Gastroesophageal sphincter (tissue), 4 donors: ENCODE measurements around the gene HOXA5. TPM values are rescaled to one million over a fixed set of nuclear protein-coding genes. Genes with fewer than 3 reads are reported as not detected.

Experiments used
- ATAC-seq: fragments of 150-250 bp; one replicate; pipeline ENCODE4 v1.9.1; 2016; ENCODE audit warnings: mild to moderate bottlenecking, moderate library complexity
- H3K27ac ChIP-seq, 4 donors: fragments of 200-600 bp; sonication (generic) in 3 of 4; 1 replicate in 3 of 4; 2 replicates in 1 of 4; pipeline ENCODE4 v1.5.1; 2016 to 2019
- H3K27me3 ChIP-seq: fragments of 200-600 bp; sonication (generic); one replicate; pipeline ENCODE4 v1.5.1; 2019
- H3K36me3 ChIP-seq, 2 donors: fragments of 200-600 bp; sonication (generic); one replicate each; pipeline ENCODE4 v1.5.1; 2019; ENCODE audit warnings: control low read depth in 1 of 2
- H3K4me1 ChIP-seq, 3 donors: fragments of 200-600 bp; sonication (generic); 1 replicate in 2 of 3; 2 replicates in 1 of 3; pipeline ENCODE4 v1.5.1; 2016 to 2019; ENCODE audit warnings: control low read depth in 2 of 3
- H3K4me3 ChIP-seq, 2 donors: fragments of 200-600 bp; sonication (generic); one replicate each; pipeline ENCODE4 v1.5.1; 2019; ENCODE audit warnings: mild to moderate bottlenecking in 1 of 2, moderate library complexity in 1 of 2
- H3K9me3 ChIP-seq, 3 donors: fragments of 200-600 bp; sonication (generic); one replicate each; pipeline ENCODE4 v1.5.1; 2017 to 2019; ENCODE audit warnings: control low read depth in 2 of 3
- CTCF ChIP-seq, 4 experiments: fragments of 200-600 bp in 2 of 4; fragments of 450-650 bp in 2 of 4; sonication (generic) in 1 of 4; IDR thresholded peaks; one replicate each; pipeline ENCODE4 v1.5.1; 2017 to 2019; ENCODE audit warnings: antibody characterized with exemption in 4 of 4, mild to moderate bottlenecking in 2 of 4, moderate library complexity in 2 of 4
- EP300 ChIP-seq: sonication (generic); formaldehyde crosslinking; IDR thresholded peaks from one replicate; pipeline ENCODE4 v1.6.1; 2017; ENCODE audit warnings: antibody characterized with exemption, mild to moderate bottlenecking
- POLR2A ChIP-seq, 2 donors: fragments of 450-650 bp; IDR thresholded peaks; one replicate each; pipeline ENCODE4 v1.6.1; 2017; ENCODE audit warnings: antibody characterized with exemption in 2 of 2, mild to moderate bottlenecking in 2 of 2, moderate library complexity in 1 of 2
- POLR2AphosphoS5 ChIP-seq: sonication (generic); formaldehyde crosslinking; IDR thresholded peaks from one replicate; pipeline ENCODE4 v1.6.1; 2017; ENCODE audit warnings: antibody characterized with exemption
- WGBS, 2 donors: methylation state at CpG; one replicate each; pipeline ENCODE4 v1.1.5; 2018; ENCODE audit warnings: low coverage in 1 of 2; 5-methylcytosine and 5-hydroxymethylcytosine counted together
- total RNA-seq, 4 donors: library from RNA; depleted of rRNA; stranded (reverse); fragments of >200 nt; gene quantifications; one replicate each; pipeline ENCODE4 v1.1.0, GENCODE V29; 2016

The HOXA5 gene
- total RNA-seq, 4 donors from 2014 or later = 11.0 to 34.6 (median 29.3) TPM

- H3K27me3 ChIP-seq = no peaks in the 10 kb centered on the region
- TF ChIP-seq POLR2A (IDR thresholded peaks at IDR 0.05) = no peak
- peak; percentile 84 for TF ChIP-seq POLR2AphosphoS5
- no peak for TF ChIP-seq EP300
- TF ChIP-seq CTCF (IDR thresholded peaks at IDR 0.05) = peak in 1 of 4 experiments; percentile 9
- H3K4me3 ChIP-seq = peak overlapping the region; percentile 1 to 79
- peak; percentile 30 for ATAC-seq
- peaks cover 0 to 61% (median 21%) of the 10 kb centered on the region in 3 donors for H3K4me1 ChIP-seq
- WGBS, 2 donors = 0% methylated on average over 3 to 5 of the region's 6 CpGs
- peak overlapping the region; percentile 94 to 99 (median 98) for H3K27ac ChIP-seq
- H3K9me3 ChIP-seq = no peaks in the 10 kb centered on the region
- H3K36me3 ChIP-seq = no peaks in the 10 kb centered on the region
Measured at GRCh38 chr7:27111042-27111750, 32.3 kb downstream of the HOXA5 start.

GRCh38 chr7:27110186-27111031 lies 33.1 kb downstream of the HOXA5 start:
- no peaks in the 10 kb centered on the region for H3K36me3 ChIP-seq
- peak; percentile 56 for ATAC-seq
- no peaks in the 10 kb centered on the region for H3K9me3 ChIP-seq
- H3K4me1 ChIP-seq = peaks cover 0 to 69% (median 21%) of the 10 kb centered on the region in 3 donors
- peak overlapping the region; percentile 94 to 99 (median 98) for H3K27ac ChIP-seq
- H3K27me3 ChIP-seq = no peaks in the 10 kb centered on the region
- TF ChIP-seq POLR2A (IDR thresholded peaks at IDR 0.05) (no peak), CTCF (IDR thresholded peaks at IDR 0.05) (peak in 1 of 4 experiments; percentile 5), EP300 (no peak), POLR2AphosphoS5 (peak; percentile 74)
- 19 to 23% methylated on average over 9 to 13 of the region's 66 CpGs for WGBS, 2 donors
- H3K4me3 ChIP-seq = peak overlapping the region; percentile 1 to 79

- H3K9me3 ChIP-seq = no peaks in the 10 kb centered on the region
- 50% methylated on average over 1 of the region's 4 CpGs; no CpG with 5 or more reads in 1 of the 2 donors for WGBS, 2 donors
- H3K4me3 ChIP-seq = peak overlapping the region in 1 of 2 donors; percentile 79
- TF ChIP-seq POLR2AphosphoS5 (no peak), EP300 (no peak), CTCF (IDR thresholded peaks at IDR 0.05) (no peak), POLR2A (IDR thresholded peaks at IDR 0.05) (no peak)
- no peaks in the 10 kb centered on the region for H3K27me3 ChIP-seq
- peaks cover 0 to 77% (median 21%) of the 10 kb centered on the region in 3 donors for H3K4me1 ChIP-seq
- no peak for ATAC-seq
- no peaks in the 10 kb centered on the region for H3K36me3 ChIP-seq
- peak overlapping the region; percentile 94 to 99 (median 98) for H3K27ac ChIP-seq
Measured at GRCh38 chr7:27109466-27110185, 33.9 kb downstream of the HOXA5 start.

GRCh38 chr7:27108390-27109127 lies 34.9 kb downstream of the HOXA5 start:
- H3K9me3 ChIP-seq = no peaks in the 10 kb centered on the region
- ATAC-seq = peak; percentile 72
- no peaks in the 10 kb centered on the region for H3K27me3 ChIP-seq
- 9 to 17% methylated on average over 4 to 17 of the region's 41 CpGs for WGBS, 2 donors
- H3K4me1 ChIP-seq = peaks cover 0 to 86% (median 21%) of the 10 kb centered on the region in 3 donors
- TF ChIP-seq POLR2A (IDR thresholded peaks at IDR 0.05) (peak; percentile 85 to 89), POLR2AphosphoS5 (peak; percentile 93), EP300 (no peak), CTCF (IDR thresholded peaks at IDR 0.05) (peak in 2 of 4 experiments; percentile 50 to 56)
- peak overlapping the region; percentile 57 to 96 for H3K4me3 ChIP-seq
- no peaks in the 10 kb centered on the region for H3K36me3 ChIP-seq
- peak overlapping the region; percentile 94 to 99 (median 98) for H3K27ac ChIP-seq
